ENCODE measurements around the gene P2RY13.
A peak's percentile ranks its signal among the peaks of the same experiment; 100 is the strongest.

Gene P2RY13

GRCh38 chr3:151318991-151319390, 10.4 kb downstream of the P2RY13 start:
- DNase-seq (ENCODE audit: insufficient read length) (no peak), FAIRE-seq (no peak)
- TF ChIP-seq POLR2AphosphoS5 (IDR thresholded peaks at IDR 0.05; ENCODE audit: low read depth, low read length) (no peak), POLR2A (IDR thresholded peaks at IDR 0.05; ENCODE audit: low read depth, low read length) (no peak), TAF1 (IDR thresholded peaks at IDR 0.05; ENCODE audit: borderline replicate concordance, low read depth, low read length) (no peak)

GRCh38 chr3:151318313-151318712, 11.0 kb downstream of the P2RY13 start:
- no peak for DNase-seq (ENCODE audit: insufficient read length)
- no peak for TF ChIP-seq TAF1 (IDR thresholded peaks at IDR 0.05; ENCODE audit: borderline replicate concordance, low read depth, low read length)
- TF ChIP-seq POLR2AphosphoS5 (IDR thresholded peaks at IDR 0.05; ENCODE audit: low read depth, low read length): no peak
- TF ChIP-seq POLR2A (IDR thresholded peaks at IDR 0.05; ENCODE audit: low read depth, low read length): no peak
- no peak for FAIRE-seq

- FAIRE-seq: peak; percentile 40
- DNase-seq (ENCODE audit: insufficient read length): no peak
- TF ChIP-seq POLR2A (IDR thresholded peaks at IDR 0.05; ENCODE audit: low read depth, low read length): no peak
- TF ChIP-seq TAF1 (IDR thresholded peaks at IDR 0.05; ENCODE audit: borderline replicate concordance, low read depth, low read length): no peak
- TF ChIP-seq POLR2AphosphoS5 (IDR thresholded peaks at IDR 0.05; ENCODE audit: low read depth, low read length): no peak
Observed at GRCh38 chr3:151316267-151316991, 12.9 kb downstream of the P2RY13 start, which contains the start of gene GPR87. TSS of gene GPR87 (minus strand) at chr3:151316820. CDS start at chr3:151300100, 16,720 bp downstream.

GRCh38 chr3:151315846-151316245, 13.5 kb downstream of the P2RY13 start:
- FAIRE-seq (no peak), DNase-seq (ENCODE audit: insufficient read length) (no peak)
- TF ChIP-seq TAF1 (IDR thresholded peaks at IDR 0.05; ENCODE audit: borderline replicate concordance, low read depth, low read length) (no peak), POLR2A (IDR thresholded peaks at IDR 0.05; ENCODE audit: low read depth, low read length) (no peak), POLR2AphosphoS5 (IDR thresholded peaks at IDR 0.05; ENCODE audit: low read depth, low read length) (no peak)

GRCh38 chr3:151315136-151315535, 14.2 kb downstream of the P2RY13 start:
- FAIRE-seq (no peak), DNase-seq (ENCODE audit: insufficient read length) (no peak)
- TF ChIP-seq POLR2A (IDR thresholded peaks at IDR 0.05; ENCODE audit: low read depth, low read length) (no peak), TAF1 (IDR thresholded peaks at IDR 0.05; ENCODE audit: borderline replicate concordance, low read depth, low read length) (no peak), POLR2AphosphoS5 (IDR thresholded peaks at IDR 0.05; ENCODE audit: low read depth, low read length) (no peak)

DNA sequence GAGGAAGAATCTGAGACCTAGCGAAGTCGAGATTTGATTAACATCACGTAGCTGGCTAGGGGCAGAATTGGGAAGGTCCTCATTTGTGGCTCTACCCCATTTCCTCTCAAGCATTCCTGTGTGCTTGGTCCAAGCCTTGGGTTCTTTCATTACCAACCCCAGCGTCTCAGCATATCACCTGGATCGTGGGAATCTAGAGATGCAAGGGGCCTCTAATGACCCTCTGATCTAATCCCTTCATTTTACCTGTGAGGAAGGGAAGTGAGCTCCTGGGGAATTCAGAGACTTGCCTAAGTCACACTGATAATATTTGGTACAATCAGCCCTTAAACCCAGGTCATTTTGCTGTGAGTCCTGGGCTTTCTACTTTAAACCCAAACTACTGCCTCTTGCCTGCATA, 14.8 kb downstream of the P2RY13 start:
- DNase-seq (ENCODE audit: insufficient read length): no peak
- no peak for FAIRE-seq
- TF ChIP-seq TAF1 (IDR thresholded peaks at IDR 0.05; ENCODE audit: borderline replicate concordance, low read depth, low read length): no peak
- no peak for TF ChIP-seq POLR2A (IDR thresholded peaks at IDR 0.05; ENCODE audit: low read depth, low read length)
- no peak for TF ChIP-seq POLR2AphosphoS5 (IDR thresholded peaks at IDR 0.05; ENCODE audit: low read depth, low read length)

DNA sequence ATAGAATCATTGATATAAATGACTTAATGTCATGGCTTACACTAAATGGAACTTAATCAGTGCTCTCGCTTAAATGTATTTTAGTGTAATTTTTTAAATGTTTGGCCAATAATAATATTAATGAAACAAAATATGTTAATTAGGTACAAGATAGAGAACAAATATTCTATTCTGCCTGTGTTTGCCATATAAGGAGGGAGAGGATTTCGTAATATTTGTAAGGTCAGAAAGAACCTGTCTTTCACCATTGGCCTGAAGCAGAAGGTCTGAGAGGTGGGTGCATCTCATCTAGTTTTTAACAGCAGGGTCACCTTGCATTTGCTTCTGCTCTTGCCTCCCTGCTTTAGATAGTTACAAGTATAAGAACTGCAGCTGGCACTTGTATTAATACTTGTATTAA, 15.2 kb downstream of the P2RY13 start:
- FAIRE-seq: no peak
- DNase-seq (ENCODE audit: insufficient read length): no peak
- TF ChIP-seq POLR2AphosphoS5 (IDR thresholded peaks at IDR 0.05; ENCODE audit: low read depth, low read length) (no peak), TAF1 (IDR thresholded peaks at IDR 0.05; ENCODE audit: borderline replicate concordance, low read depth, low read length) (no peak), POLR2A (IDR thresholded peaks at IDR 0.05; ENCODE audit: low read depth, low read length) (no peak)

DNA sequence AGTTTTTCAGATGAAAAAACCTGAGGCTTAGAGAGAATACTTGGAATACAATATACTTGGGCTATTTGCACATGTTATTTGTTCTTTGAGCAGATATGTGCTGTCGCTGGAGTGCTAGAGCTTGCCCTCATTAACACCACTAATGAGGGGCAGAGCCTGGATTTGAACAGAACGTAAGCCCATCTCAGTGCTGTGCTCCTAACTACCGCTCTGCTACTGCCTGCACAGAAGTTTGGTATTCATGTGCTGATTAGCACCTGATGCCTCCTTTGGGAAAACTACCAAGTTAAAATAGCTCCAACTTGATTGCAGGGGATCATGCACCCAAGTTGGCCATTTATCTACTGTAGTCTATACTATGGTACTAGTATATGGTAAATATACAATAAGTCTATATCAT, 16.4 kb downstream of the P2RY13 start:
- TF ChIP-seq TAF1 (IDR thresholded peaks at IDR 0.05; ENCODE audit: borderline replicate concordance, low read depth, low read length): no peak
- TF ChIP-seq POLR2AphosphoS5 (IDR thresholded peaks at IDR 0.05; ENCODE audit: low read depth, low read length): no peak
- no peak for TF ChIP-seq POLR2A (IDR thresholded peaks at IDR 0.05; ENCODE audit: low read depth, low read length)
- FAIRE-seq: no peak
- DNase-seq (ENCODE audit: insufficient read length): no peak

GRCh38 chr3:151309566-151309965, 19.8 kb downstream of the P2RY13 start:
- TF ChIP-seq TAF1 (IDR thresholded peaks at IDR 0.05; ENCODE audit: borderline replicate concordance, low read depth, low read length): no peak
- no peak for TF ChIP-seq POLR2AphosphoS5 (IDR thresholded peaks at IDR 0.05; ENCODE audit: low read depth, low read length)
- TF ChIP-seq POLR2A (IDR thresholded peaks at IDR 0.05; ENCODE audit: low read depth, low read length): no peak
- no peak for DNase-seq (ENCODE audit: insufficient read length)
- FAIRE-seq: no peak

- TF ChIP-seq POLR2A (IDR thresholded peaks at IDR 0.05; ENCODE audit: low read depth, low read length) (no peak), POLR2AphosphoS5 (IDR thresholded peaks at IDR 0.05; ENCODE audit: low read depth, low read length) (no peak), TAF1 (IDR thresholded peaks at IDR 0.05; ENCODE audit: borderline replicate concordance, low read depth, low read length) (no peak)
- FAIRE-seq: no peak
- DNase-seq (ENCODE audit: insufficient read length): no peak
Observed at GRCh38 chr3:151307583-151308488, 21.5 kb downstream of the P2RY13 start.

GRCh38 chr3:151307131-151307530, 22.2 kb downstream of the P2RY13 start:
- no peak for TF ChIP-seq POLR2A (IDR thresholded peaks at IDR 0.05; ENCODE audit: low read depth, low read length)
- no peak for TF ChIP-seq POLR2AphosphoS5 (IDR thresholded peaks at IDR 0.05; ENCODE audit: low read depth, low read length)
- TF ChIP-seq TAF1 (IDR thresholded peaks at IDR 0.05; ENCODE audit: borderline replicate concordance, low read depth, low read length): no peak
- FAIRE-seq (no peak), DNase-seq (ENCODE audit: insufficient read length) (no peak)
